IPS DF 19.7 (cell line): ENCODE measurements around the gene IFNAR2.
"Not testable (repeated sequence)": the region's sequence is repeated elsewhere in the genome, so short reads cannot be mapped to it uniquely, and the experiment has no call there.

Experiments
- DNase-seq: peaks from one replicate; pipeline ENCODE4 v3.0.0-alpha.2; 2013; ENCODE audit warnings: low read depth, low spot score

Gene IFNAR2

DNA sequence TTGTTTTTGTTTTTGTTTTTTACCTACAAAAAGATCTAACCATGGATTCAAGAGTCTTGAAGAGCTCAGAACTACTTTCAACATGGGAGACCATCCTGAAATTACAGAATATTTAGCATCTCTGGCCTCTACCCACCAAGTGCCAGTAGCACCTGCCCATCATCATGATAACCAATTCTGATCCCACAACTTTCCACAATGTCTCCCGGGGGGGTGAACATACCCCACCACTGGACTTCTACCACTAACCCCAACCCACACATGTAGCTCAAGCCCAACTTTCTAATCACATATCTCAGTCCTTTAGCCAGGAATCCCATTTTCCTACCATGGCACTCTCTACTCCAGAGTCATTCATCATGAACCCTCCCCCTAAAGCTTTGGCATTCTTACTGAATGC lies 15.7 kb upstream of the IFNAR2 start:
- no peak for DNase-seq

DNA sequence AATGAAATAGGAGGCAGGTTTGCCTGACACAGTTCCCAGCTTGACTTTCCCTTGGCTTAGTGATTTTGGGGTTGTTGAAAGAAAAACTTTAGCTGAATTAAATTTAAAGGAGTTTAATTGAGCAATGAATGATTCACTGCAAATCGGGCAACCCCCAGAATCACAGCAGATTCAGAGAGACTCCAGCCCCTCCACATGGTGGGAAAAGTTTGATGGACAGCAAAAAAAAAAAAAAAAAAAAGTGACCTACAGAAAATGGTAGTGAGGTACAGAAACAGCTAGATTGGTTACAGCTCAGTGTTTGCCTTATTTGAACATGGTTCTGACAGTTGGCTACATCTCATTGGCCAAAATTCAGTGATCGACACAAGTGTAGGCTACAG lies 12.6 kb upstream of the IFNAR2 start:
- no peak for DNase-seq

DNA sequence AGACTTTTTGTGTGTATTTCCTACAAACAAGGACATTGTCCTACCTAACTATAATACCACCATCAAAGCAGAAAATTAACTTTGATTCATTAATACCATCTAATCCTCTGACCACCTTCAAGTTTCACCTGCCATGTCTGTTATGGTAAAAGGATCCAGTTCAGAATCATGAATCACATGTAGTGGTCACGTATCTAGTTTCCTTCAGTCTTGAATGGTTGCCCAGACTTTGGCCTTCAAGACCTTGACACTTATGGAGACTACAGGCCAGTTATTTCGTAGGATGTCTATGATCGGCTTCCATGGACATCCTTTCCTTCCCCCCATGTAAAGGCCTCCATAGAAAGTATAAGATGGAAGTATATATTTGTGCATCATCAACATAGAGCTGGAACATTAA lies 10.4 kb upstream of the IFNAR2 start:
- no peak for DNase-seq

DNA sequence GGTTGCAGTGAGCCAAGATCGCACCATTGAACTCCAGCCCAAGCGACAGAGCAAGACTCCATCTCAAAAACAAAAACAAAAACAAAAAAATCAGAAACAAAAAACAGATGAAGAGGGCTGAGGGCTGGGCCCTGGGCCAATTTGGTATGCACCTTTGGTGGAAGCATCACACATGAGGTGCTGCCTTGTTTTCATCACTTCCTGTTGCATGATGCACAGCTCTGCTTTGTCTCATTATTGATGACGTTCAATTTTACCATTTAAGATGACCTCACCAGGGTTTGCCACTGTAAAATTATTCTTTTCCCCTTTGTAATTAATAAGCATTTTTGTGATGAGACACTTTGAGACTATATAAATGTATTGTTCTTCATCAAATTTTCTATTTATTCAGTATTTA lies 9.8 kb upstream of the IFNAR2 start:
- DNase-seq: no peak

DNA sequence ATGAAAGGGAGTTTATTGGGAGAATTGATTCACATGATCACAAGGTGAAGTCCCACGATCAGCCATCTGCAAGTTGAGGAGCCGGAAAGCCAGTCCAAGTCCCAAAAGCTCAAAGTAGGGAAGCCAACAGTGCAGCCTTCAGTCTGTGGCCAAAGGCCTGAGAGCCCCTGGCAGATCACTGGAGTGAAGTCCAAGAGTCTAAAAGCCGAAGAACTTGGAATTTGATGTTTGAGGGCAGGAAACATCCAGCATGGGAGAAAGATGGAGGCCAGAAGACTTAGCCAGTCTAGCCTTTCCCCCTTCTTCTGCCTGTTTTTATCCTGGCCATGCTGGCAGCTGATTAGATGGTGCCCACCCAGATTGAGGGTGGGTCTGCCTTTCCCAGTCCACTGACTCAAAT lies 4.4 kb upstream of the IFNAR2 start:
- not testable (repeated sequence) for DNase-seq

DNA sequence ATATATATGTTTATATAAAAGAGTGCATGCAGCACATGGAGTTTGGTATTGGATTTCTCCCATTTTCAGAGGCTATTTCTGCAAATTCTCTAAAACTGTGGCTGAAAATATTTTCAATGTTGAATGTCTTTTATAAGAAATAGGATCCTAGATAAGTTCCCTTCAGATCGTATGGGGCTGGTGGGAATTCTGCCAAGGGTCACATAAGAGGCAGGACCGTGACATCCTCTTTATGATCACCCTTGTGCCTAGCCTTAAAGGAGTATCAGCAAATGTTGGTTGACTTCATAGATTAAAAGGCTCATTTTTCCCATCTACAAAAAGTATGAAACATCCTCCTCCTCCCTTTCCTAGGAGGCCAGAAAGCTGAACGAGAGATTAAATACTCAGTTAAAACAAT lies 1.3 kb upstream of the IFNAR2 start:
- no peak for DNase-seq

DNA sequence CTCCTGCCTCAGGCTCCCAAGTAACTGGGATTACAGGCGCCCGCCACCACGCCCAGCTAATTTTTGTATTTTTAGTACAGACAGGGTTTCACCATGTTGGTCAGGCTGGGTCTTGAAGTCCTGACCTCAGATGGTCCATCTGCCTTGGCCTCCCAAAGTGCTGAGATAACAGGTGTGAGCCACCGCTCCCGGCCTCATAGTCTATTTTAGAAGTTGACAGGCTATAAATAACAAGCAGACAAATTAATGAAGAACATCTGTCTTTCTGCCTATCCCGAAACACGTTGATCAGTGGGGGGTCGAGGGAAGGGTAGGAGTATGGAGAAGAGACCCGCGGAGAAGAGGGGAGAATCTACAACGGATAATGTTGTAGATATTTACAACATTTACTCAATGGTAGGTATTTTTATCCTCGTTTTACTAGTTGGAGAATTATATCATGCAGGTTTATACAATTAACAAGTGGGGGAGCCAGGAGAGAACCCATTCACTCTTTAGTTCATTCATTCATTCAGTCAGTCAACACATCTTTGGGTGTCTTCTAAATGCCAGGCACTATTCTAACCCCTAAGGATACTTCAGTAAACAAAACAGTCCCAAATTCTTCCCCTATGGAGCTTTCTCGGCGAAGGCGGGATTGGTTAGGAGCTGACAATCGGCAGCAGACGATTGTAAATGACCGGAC lies 497 bp upstream of the IFNAR2 start:
- no peak for DNase-seq

DNA sequence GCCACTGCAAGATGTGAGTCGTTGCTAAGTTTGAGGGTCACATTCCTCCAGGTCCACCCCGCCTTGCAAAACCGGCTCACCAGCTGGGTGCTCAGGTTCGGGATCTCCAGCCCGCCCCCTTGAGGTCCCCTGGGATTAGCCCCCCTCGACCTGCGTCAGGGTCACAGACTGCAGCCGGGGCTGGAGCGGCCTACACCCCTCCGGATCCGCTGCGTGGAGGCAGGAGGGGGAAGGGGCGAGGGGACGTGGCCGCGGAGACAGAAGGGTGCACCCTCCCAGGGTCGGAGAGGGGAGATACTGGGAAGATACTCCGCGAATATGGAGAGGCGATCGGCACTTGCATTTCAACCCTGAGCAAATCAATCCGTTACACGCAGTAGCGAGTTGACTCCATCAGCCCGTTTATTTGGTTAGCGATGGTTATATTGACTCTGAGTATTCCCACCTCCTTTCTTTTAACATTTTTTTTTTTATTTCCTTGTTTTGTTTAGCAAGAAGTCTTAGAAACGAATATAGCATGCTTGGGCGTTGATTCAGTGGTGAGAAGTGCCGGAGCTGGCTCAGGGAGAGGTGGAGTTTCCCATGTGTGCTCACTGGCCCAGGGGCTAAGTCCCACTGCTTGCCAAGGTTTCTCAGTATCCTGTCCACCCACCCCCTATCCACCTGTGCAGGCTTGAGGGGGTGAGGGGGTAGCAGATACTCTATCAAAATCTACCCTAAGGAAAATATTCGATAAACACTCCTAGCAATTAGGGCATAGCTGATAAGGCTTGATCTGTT lies 997 bp downstream of the IFNAR2 start:
- DNase-seq: no peak

DNA sequence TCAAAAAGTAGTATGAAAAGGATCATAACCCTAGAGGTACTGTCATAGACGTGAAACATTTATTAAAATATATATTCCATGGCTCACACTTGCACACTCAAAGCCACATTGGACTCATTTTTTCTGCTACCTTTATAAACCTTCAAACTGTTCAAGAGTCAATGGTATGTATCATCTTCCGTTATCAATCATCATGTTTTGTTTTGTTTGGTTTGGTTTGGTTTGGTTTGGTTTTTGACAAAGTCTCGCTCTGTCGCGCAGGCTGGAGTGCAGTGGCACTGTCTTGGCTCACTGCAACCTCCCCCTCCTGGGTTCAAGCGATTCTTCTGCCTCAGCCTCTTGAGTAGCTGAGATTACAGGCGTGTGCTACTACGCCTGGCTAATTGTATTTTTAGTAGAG lies 1.8 kb downstream of the IFNAR2 start:
- no peak for DNase-seq

DNA sequence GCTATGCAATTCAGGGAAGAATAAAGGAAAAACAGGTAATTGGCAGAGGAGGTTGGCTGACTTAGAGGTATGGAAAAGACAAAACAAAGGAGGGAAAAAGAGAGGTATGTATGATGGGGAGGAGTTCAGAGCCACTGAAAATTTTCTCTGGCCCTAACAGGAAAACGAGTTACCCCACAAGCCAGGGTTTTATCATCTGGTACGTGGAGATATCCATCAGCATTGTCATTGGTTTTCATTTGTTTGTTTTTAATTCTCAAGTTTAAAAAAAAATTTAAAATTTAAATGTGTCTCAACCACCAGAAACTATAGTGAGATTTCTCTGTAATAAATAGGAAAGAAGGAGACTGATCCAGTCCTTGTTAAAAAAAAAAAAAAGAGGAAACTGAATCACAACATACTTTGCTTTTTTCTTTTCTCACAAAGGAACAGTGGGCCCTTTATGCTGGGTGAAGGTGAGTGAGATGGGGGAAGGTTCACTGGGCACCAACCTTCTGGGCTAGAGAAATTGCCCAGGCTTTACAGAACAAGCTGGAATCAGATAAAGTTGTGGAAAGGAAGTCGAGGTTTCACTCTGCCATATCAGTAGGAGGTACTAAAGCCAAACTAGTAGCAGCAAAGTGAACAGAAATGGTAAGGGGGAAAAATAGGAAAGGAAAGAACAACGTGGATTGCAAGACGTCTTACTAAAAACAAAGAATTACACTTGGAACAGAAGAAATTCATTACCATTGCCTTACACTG lies 2.7 kb downstream of the IFNAR2 start:
- DNase-seq: no peak

DNA sequence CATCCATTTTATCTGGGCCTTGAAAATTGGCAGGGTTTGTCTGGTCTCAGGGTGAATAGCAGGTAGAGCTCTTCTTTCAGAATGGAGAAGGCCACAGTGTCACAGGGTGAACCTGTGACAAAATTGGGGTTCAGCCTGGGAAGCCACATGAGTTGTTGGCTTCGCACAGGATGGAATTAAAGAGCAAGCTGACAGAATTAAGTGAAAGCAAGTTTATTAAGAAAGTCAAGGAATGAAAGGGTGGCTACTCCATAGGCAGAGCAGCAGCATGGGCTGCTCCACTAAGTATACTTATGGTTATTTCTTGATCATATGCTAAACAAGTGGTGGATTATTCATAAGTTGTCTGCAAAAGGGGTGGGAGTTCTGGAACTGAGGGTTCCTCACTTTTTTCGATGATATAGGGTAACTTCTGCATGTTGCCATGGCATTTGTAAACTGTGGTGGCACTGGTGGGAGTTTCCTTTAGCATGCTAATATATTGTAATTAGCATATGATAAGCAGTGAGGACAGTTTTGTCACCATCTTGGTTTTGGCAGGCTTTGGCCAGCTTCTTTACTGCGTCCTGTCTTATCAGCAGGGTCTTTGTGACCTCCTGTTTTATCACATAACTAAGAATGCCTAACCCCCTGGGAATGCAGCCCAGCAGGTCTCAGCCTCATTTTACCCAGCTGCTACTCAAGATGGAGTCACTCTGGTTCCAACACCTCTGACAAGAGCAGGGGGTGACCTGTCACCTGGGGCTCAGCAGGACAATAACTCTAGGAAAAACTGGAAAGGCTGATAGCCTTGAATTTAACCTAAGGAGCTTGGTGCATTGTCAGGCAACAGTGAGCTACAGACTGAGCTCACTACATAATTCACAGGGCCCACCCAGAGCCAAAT lies 5.1 kb downstream of the IFNAR2 start:
- no peak for DNase-seq

DNA sequence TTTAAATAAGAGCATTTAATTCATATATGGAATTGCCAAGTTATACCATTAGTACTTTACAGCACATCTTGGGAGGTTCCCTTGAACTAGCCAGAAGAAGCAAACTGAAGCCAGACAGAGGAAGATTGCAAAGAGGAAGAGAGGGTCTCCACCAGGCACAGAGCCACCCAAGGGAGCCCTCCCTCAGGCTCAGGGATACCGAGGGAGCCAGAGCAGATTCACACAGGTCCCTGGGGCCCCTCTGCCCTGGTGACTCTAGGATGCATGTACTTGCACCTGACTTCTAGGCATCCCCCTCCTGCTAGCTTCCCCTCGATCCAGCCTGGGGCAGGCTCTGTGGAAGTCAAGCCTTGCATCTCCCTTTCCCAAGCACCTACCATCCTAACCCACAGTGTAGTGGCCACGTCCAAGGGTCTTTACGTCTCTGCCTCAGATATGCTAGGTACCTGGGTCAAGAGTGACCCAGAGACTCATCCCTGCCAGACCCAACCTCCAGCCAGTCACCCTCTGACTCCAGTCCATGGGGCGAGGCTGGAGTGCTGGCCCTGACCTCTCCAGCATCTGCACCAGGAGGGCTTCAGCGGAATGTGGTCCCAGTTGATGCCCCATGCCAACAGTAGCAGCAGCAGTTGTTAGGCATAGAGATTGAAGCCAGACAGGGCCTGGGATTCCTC lies 6.4 kb downstream of the IFNAR2 start:
- DNase-seq: no peak

DNA sequence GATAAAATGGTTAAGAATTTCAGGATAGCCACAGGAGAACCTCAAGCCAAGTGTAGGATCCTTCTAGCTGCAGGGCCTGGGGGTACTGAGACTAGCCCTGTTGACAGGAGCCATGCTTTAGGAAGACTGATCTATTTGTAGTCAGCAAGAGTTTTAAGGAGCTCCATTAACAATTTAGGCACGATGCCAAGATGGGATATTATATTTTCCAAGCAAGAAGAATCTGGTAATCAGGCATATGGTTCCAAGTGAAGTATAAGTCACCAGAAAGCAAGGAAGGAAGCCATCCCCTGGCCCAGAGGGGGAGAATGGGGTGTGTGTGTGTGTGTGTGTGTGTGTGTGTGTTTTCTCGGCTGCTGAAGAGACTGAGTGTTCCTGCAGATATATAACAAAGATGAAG lies 7.0 kb downstream of the IFNAR2 start:
- DNase-seq: no peak

DNA sequence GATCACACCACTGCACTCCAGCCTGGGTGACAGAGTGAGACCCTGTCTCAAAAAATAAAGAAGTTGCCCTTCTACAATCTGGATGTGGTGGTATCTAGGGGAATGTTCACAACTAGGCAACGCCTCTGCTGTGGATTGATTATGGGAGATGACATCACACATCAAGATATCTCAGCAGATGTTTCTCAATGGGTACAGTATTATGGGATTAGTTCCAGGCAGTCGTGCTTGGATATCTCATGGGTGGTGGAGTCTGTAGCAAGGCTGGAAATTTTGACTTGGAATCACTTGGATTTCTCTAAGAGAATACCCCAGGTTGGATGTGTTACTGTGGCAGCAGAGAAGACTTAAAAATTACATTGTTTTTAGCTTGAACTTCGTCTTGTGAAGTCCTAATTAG lies 7.7 kb downstream of the IFNAR2 start:
- no peak for DNase-seq

DNA sequence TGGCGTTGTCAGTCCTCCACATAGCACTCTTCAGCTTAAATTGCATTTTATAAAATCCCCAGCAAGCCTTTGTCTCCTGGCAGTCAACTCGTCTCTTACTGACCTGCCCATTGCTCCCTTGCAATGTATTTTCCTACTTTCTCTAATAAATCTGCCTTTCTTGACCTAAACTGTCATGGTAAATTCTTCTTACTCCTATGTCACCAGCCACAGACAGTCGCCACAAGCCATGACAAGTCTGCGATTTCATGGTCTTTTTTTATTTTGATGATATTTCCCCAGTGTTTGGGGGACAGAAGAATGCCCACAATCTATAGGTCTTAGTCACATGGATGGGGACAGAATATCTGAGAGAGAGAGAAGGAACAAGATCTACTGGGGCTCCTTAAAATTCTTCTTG lies 8.4 kb downstream of the IFNAR2 start:
- no peak for DNase-seq

DNA sequence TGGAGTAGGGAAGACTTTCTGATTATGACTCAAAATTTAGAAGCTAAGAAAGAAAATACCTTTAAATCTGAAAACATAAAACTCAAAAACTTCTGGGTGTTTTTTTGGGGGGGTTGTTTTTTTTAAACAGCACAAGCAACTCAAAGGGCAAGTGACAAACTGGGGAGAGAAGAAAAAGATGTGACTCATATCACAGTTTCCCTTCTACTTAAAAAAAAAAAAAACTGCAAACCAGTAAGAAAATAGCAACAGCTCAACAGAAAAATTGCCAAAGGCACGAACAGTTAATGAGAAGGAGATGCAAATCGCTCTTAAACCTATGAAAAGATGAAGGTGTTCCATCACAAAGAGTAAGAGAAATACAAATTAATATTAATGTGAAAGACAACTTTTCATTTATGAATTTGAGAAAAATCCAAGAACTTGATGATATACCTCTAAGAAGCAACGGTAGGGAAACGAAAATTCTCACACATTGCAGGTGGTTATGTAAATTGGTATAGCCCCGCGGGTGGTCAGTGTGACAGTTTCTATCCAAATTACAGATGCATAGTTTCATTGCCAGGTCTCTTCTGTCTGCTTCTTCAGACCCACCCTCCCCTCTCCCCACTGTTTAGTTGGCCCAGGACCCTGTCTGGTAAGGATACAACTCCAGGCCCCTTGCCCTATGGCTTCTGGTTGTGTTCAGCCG lies 9.0 kb downstream of the IFNAR2 start:
- no peak for DNase-seq

DNA sequence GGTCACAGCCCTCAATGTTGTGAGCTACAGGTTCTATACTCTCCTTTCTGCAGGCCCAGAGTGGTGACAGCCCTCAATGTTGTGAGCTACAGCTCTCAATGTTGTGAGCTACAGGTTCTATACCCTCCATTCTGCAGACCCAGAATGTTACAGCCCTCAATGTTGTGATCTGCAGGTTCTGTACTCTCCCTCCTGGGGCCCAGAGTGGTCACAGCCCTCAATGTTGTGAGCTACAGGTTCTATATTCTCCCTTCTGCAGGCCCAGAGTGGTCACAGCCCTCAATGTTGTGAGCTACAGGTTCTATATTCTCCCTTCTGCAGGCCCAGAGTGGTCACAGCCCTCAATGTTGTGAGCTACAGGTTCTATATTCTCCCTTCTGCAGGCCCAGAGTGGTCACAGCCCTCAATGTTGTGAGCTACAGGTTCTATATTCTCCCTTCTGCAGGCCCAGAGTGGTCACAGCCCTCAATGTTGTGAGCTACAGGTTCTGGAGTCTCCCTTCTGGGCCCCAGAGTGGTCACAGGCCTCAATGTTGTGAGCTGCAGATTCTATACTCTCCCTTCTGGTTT lies 9.9 kb downstream of the IFNAR2 start:
- DNase-seq: not testable (repeated sequence)

DNA sequence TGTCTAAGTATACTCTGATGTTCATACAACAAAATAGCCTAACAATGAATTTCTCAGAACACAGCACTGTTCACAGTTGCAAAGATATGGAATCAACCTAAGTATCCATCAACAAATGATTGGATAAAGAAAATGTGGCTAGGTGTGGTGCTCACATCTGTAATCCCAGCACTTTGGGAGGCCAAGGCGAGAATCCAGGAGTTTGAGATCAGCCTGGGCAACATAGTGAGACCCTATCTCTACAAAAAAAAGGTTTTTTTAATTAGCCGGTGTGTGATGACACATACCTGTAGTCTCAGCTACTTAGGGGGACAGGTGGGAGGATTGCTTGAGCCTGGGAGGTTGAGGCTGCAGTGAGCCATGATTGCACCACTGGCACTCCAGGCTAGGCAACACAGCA lies 10.7 kb downstream of the IFNAR2 start:
- DNase-seq: no peak

DNA sequence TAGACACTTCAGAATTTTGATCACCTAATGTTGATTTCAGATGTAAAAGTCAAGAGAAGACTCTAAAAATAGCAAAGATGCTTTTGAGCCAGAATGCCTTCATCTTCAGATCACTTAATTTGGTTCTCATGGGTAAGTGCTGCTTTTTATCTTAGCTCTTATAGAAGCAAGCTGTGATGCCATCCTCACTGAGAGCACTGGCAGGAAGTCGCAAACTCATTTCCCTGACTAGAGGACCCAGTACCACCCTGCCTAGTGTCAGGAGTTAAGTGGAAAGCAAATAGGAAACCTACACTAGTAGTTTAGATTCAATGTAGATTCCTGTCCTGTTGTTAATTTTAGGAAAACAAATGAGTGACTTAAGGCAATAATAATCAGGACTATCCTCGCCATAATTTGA lies 12.1 kb downstream of the IFNAR2 start:
- no peak for DNase-seq

DNA sequence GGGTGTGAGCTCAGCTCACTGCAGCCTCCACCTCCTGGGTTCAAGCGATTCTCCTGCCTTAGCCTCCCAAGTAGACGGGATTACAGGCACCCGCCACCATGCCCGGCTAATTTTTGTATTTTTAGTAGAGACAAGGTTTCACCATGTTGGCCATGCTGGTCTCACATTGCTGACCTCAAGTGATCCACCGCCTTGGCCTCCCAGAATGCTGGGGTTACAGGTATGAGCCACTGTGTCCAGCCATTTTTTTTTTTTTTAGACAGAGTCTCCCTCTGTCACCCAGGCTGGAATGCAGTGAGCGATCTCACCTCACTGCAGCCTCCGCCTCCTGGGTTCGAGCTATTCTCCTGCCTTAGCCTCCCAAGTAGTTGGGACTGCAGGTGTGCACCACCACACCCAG lies 13.1 kb downstream of the IFNAR2 start:
- not testable (repeated sequence) for DNase-seq
